HepG2 (cell line): ENCODE results near the gene B4GALT7. TPM values are rescaled to one million over a fixed set of nuclear protein-coding genes. Genes with fewer than 3 reads are reported as not detected.
A peak's percentile ranks its signal among the peaks of the same experiment; 100 is the strongest.

Source experiments
- DNMT1 ChIP-seq: sonication (generic); formaldehyde crosslinking; IDR thresholded peaks from 2 replicates; pipeline ENCODE4 v1.5.1; 2020; ENCODE audit warnings: mild to moderate bottlenecking, missing genetic modification reagents
- RELA ChIP-seq: sonication (generic); formaldehyde crosslinking; IDR thresholded peaks from 2 replicates; pipeline ENCODE4 v1.4.0; 2020; ENCODE audit warnings: missing genetic modification reagents
- REPIN1 ChIP-seq: sonication (generic); formaldehyde crosslinking; IDR thresholded peaks from 2 replicates; pipeline ENCODE4 v1.8.0; 2022; ENCODE audit warnings: missing genetic modification reagents, low read depth, mild to moderate bottlenecking, borderline replicate concordance
- SNAI1 ChIP-seq: sonication (generic); formaldehyde crosslinking; IDR thresholded peaks from 2 replicates; pipeline ENCODE4 v1.5.0; 2020; ENCODE audit warnings: mild to moderate bottlenecking, missing genetic modification reagents, borderline replicate concordance
- SNAPC2 ChIP-seq: sonication (generic); formaldehyde crosslinking; IDR thresholded peaks from 2 replicates; pipeline ENCODE4 v1.8.1; 2022; ENCODE audit warnings: mild to moderate bottlenecking, missing genetic modification reagents
- TBL1XR1 ChIP-seq: fragments of 150-350 bp; IDR thresholded peaks from 2 replicates; pipeline ENCODE4 v1.6.1; 2014; ENCODE audit warnings: borderline replicate concordance, low read length; ENCODE audit not compliant: partially characterized antibody
- THAP7 ChIP-seq: sonication (generic); formaldehyde crosslinking; IDR thresholded peaks from 2 replicates; pipeline ENCODE4 v1.8.1; 2023; ENCODE audit warnings: mild to moderate bottlenecking, missing genetic modification reagents
- ZBTB2 ChIP-seq: sonication (generic); formaldehyde crosslinking; IDR thresholded peaks from 2 replicates; pipeline ENCODE4 v1.8.0; 2022; ENCODE audit warnings: low read depth, missing genetic modification reagents
- ZHX1 ChIP-seq: sonication (generic); formaldehyde crosslinking; IDR thresholded peaks from 2 replicates; pipeline ENCODE4 v1.8.1; 2022; ENCODE audit warnings: low read depth, mild to moderate bottlenecking, missing genetic modification reagents
- ZNF552 ChIP-seq: sonication (generic); formaldehyde crosslinking; IDR thresholded peaks from 2 replicates; pipeline ENCODE4 v1.9.0; 2022; ENCODE audit warnings: missing genetic modification reagents, mild to moderate bottlenecking, borderline replicate concordance
- ZNF614 ChIP-seq: IDR thresholded peaks from 2 replicates; pipeline ENCODE4 v1.6.1; 2018; ENCODE audit warnings: missing biosample characterization, missing genetic modification reagents, inconsistent platforms, borderline replicate concordance
- polyA plus RNA-seq, 8 experiments: library from polyadenylated mRNA; depleted of rRNA in 3 of 8; stranded (reverse) in 7 of 8; unstranded in 1 of 8; fragments of >200 nt; fragmentation: Illumina TruSeq in 4 of 8; extraction: Trizol in 4 of 8; gene quantifications; 2 replicates each; pipeline versions ENCODE4 v1.2.1 to v1.2.3, GENCODE V29; 2011 to 2016; ENCODE audit warnings: low read depth in 4 of 8, missing spikeins in 1 of 8, mixed read lengths in 1 of 8; ENCODE audit not compliant: insufficient read depth in 1 of 8
- total RNA-seq, 5 experiments: library from RNA; depleted of rRNA; stranded (reverse); fragments of >200 nt; fragmentation: Illumina TruSeq; extraction: Trizol; gene quantifications; 2 replicates each; pipeline ENCODE4 v1.2.3, GENCODE V29; 2016; ENCODE audit warnings: low read depth in 1 of 5
- TF ChIP-seq, protein P1 (sequence below): sonication (generic); formaldehyde crosslinking; IDR thresholded peaks from 2 replicates; pipeline ENCODE4 v1.5.0; 2020; ENCODE audit warnings: mild to moderate bottlenecking, missing genetic modification reagents, moderate library complexity
- TF ChIP-seq, protein P2 (sequence below): IDR thresholded peaks from 2 replicates; pipeline ENCODE4 v1.6.1; 2016; ENCODE audit warnings: missing compliant biosample characterization, missing genetic modification reagents, borderline replicate concordance
- TF ChIP-seq, protein P3 (sequence below): sonication (generic); formaldehyde crosslinking; IDR thresholded peaks from 2 replicates; pipeline ENCODE4 v1.5.0; 2020; ENCODE audit warnings: missing genetic modification reagents
- TF ChIP-seq, protein P4 (sequence below): sonication (generic); formaldehyde crosslinking; IDR thresholded peaks from 2 replicates; pipeline ENCODE4 v1.5.1; 2020; ENCODE audit warnings: missing genetic modification reagents, mild to moderate bottlenecking, borderline replicate concordance

Gene B4GALT7
- total and polyA plus RNA-seq, 2 of the 13 experiments (the other 11 are each of a cell fraction or from before 2014, with no cell fraction given): 16.4 to 20.5 TPM

DNA sequence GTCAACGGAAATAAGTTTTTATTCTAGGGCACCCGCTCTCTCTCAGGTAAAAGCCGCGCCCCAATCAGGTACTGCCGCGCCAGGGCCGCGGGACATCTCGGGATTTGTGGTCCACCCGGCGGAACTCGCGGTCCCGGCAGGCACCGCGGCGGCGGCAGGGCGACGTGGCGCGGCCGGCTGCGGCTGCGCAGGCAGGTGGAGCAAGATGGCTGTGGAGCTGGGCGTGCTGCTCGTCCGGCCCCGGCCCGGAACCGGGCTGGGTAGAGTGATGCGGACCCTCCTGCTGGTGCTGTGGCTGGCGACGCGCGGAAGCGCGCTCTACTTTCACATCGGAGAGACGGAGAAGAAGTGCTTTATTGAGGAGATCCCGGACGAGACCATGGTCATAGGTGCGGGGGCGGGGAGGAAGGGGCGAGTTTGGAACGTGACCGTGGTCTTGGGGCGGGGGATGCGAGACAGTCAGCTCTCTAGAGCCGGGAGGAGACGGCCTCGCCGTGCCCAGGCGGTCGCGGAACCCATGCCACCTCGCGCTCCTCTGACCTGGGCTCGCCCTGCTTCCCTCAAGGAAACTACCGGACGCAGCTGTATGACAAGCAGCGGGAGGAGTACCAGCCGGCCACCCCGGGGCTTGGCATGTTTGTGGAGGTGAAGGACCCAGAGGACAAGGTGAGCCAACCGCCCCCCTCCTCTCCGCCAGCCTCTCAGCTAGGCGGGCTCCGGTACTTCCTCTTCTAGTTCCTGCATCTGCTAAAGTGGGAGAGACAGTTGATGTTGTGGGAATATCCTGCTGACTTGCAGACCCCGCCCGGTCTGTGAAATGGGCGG, 7.7 kb upstream of the B4GALT7 start, which contains the start of gene TMED9 (continued):
- no peak for TF ChIP-seq ZHX1
- TF ChIP-seq TBL1XR1: peak; percentile 16
- no peak for TF ChIP-seq ZNF552 (CRISPR knock-in tag)
- peak; percentile 65; the same call in 1 of the 2 replicates for TF ChIP-seq ZBTB2
- no peak for TF ChIP-seq SNAI1
- TF ChIP-seq, protein P1, sequence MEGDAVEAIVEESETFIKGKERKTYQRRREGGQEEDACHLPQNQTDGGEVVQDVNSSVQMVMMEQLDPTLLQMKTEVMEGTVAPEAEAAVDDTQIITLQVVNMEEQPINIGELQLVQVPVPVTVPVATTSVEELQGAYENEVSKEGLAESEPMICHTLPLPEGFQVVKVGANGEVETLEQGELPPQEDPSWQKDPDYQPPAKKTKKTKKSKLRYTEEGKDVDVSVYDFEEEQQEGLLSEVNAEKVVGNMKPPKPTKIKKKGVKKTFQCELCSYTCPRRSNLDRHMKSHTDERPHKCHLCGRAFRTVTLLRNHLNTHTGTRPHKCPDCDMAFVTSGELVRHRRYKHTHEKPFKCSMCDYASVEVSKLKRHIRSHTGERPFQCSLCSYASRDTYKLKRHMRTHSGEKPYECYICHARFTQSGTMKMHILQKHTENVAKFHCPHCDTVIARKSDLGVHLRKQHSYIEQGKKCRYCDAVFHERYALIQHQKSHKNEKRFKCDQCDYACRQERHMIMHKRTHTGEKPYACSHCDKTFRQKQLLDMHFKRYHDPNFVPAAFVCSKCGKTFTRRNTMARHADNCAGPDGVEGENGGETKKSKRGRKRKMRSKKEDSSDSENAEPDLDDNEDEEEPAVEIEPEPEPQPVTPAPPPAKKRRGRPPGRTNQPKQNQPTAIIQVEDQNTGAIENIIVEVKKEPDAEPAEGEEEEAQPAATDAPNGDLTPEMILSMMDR: peak; percentile 18; the same call in 1 of the 2 replicates
- peak; percentile 9; the same call in 1 of the 2 replicates for TF ChIP-seq THAP7
- TF ChIP-seq, protein P2, sequence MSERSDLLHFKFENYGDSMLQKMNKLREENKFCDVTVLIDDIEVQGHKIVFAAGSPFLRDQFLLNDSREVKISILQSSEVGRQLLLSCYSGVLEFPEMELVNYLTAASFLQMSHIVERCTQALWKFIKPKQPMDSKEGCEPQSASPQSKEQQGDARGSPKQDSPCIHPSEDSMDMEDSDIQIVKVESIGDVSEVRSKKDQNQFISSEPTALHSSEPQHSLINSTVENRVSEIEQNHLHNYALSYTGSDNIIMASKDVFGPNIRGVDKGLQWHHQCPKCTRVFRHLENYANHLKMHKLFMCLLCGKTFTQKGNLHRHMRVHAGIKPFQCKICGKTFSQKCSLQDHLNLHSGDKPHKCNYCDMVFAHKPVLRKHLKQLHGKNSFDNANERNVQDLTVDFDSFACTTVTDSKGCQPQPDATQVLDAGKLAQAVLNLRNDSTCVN (CRISPR knock-in tag): peak; percentile 16; the same call in 1 of the 2 replicates
- peak; percentile 78; the same call in 1 of the 2 replicates for TF ChIP-seq DNMT1 (CRISPR knock-in tag)
- TF ChIP-seq, protein P3, sequence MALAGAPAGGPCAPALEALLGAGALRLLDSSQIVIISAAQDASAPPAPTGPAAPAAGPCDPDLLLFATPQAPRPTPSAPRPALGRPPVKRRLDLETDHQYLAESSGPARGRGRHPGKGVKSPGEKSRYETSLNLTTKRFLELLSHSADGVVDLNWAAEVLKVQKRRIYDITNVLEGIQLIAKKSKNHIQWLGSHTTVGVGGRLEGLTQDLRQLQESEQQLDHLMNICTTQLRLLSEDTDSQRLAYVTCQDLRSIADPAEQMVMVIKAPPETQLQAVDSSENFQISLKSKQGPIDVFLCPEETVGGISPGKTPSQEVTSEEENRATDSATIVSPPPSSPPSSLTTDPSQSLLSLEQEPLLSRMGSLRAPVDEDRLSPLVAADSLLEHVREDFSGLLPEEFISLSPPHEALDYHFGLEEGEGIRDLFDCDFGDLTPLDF: peak; percentile 74
- TF ChIP-seq, protein P4, sequence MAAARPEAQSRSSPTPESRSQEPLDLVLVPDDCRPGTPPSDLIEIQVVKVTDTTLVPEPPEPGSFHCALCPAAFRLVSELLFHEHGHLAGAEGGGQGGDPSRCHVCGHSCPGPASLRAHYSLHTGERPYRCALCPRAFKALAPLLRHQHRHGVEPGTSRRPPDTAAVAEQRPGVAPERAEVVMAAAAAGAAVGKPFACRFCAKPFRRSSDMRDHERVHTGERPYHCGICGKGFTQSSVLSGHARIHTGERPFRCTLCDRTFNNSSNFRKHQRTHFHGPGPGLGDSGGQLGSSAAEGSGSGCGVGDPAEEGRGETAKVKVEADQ: 0 out of 2 replicates have a peak, but pooled peaks have one; percentile 63
- TF ChIP-seq REPIN1 (CRISPR knock-in tag): peak; percentile 59
- TF ChIP-seq RELA (CRISPR knock-in tag): no peak
- TF ChIP-seq ZNF614 (CRISPR knock-in tag): peak; percentile 41; the same call in 1 of the 2 replicates
- TF ChIP-seq SNAPC2 (CRISPR knock-in tag): peak; percentile 78; the same call in 1 of the 2 replicates
